Endothelial cell (in vitro differentiated cells): ENCODE results near the gene SHROOM2. TPM values are rescaled to one million over a fixed set of nuclear protein-coding genes. Genes with fewer than 3 reads are reported as not detected.

ENCODE experiments used
- DNase-seq: peaks from one replicate; pipeline ENCODE4 v3.0.0; 2021; ENCODE audit warnings: low spot score
- H3K27ac Mint-ChIP-seq: one replicate; pipeline ENCODE4 v1.8.0; 2021; ENCODE audit warnings: mixed read lengths, inconsistent platforms; ENCODE audit not compliant: unreplicated experiment
- H3K27me3 Mint-ChIP-seq: one replicate; pipeline ENCODE4 v1.8.0; 2021; ENCODE audit warnings: mild to moderate bottlenecking, moderate library complexity, mixed read lengths, inconsistent platforms; ENCODE audit not compliant: unreplicated experiment
- H3K36me3 Mint-ChIP-seq: one replicate; pipeline ENCODE4 v1.8.0; 2021; ENCODE audit warnings: mild to moderate bottlenecking, low read depth, mixed read lengths, inconsistent platforms; ENCODE audit not compliant: unreplicated experiment
- H3K4me1 Mint-ChIP-seq: one replicate; pipeline ENCODE4 v1.8.0; 2021; ENCODE audit warnings: mild to moderate bottlenecking, mixed read lengths, inconsistent platforms; ENCODE audit not compliant: unreplicated experiment
- H3K4me3 Mint-ChIP-seq: one replicate; pipeline ENCODE4 v1.8.0; 2021; ENCODE audit warnings: mild to moderate bottlenecking, mixed read lengths, inconsistent platforms; ENCODE audit not compliant: unreplicated experiment
- H3K9me3 Mint-ChIP-seq: one replicate; pipeline ENCODE4 v1.8.0; 2021; ENCODE audit warnings: mixed read lengths, inconsistent platforms; ENCODE audit not compliant: unreplicated experiment
- total RNA-seq: library from RNA; stranded (reverse); fragmentation: NEBNext Ultra II Directional; extraction: Animal tissue kit (Norgen Biotek cat#: 25700); gene quantifications from one replicate; pipeline ENCODE4 v1.2.1, GENCODE V29; 2021; ENCODE audit not compliant: unreplicated experiment
- TF ChIP-seq, protein P1 (sequence below): fragments of 200-600 bp; sonication (generic); IDR thresholded peaks from one replicate; pipeline ENCODE4 v1.5.0; 2021; ENCODE audit warnings: antibody characterized with exemption; ENCODE audit not compliant: unreplicated experiment

SHROOM2 gene
- total RNA-seq, 1 donor from 2014 or later = 22.3 TPM

DNA sequence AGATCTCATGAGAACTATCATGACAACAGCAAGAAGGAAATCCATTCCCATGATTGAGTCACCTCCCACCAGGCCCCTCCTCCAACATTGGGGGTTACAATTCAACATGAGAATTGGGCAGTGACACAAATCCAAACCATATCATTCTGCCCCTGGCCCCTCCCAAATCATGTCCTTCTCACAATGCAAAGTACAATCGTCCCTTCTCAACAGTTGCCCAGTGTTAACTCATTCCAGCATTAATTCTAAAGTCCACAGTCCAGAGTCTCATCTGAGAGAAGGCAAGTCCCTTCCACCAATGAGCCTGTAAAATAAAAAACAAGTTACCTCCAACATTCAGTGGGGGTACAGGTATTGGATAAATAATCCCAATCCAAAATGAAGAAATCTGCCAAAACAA is 166.1 kb downstream of the SHROOM2 start:
- Mint-ChIP-seq H3K9me3 (no peaks in the 10 kb centered on the region), H3K4me1 (peaks cover 3% of the 10 kb centered on the region), H3K36me3 (peaks cover 15% of the 10 kb centered on the region), H3K4me3 (no peak overlapping the region), H3K27me3 (no peaks in the 10 kb centered on the region), H3K27ac (no peak overlapping the region)
- DNase-seq = no peak
- TF ChIP-seq, protein P1, sequence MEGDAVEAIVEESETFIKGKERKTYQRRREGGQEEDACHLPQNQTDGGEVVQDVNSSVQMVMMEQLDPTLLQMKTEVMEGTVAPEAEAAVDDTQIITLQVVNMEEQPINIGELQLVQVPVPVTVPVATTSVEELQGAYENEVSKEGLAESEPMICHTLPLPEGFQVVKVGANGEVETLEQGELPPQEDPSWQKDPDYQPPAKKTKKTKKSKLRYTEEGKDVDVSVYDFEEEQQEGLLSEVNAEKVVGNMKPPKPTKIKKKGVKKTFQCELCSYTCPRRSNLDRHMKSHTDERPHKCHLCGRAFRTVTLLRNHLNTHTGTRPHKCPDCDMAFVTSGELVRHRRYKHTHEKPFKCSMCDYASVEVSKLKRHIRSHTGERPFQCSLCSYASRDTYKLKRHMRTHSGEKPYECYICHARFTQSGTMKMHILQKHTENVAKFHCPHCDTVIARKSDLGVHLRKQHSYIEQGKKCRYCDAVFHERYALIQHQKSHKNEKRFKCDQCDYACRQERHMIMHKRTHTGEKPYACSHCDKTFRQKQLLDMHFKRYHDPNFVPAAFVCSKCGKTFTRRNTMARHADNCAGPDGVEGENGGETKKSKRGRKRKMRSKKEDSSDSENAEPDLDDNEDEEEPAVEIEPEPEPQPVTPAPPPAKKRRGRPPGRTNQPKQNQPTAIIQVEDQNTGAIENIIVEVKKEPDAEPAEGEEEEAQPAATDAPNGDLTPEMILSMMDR = no peak

DNA sequence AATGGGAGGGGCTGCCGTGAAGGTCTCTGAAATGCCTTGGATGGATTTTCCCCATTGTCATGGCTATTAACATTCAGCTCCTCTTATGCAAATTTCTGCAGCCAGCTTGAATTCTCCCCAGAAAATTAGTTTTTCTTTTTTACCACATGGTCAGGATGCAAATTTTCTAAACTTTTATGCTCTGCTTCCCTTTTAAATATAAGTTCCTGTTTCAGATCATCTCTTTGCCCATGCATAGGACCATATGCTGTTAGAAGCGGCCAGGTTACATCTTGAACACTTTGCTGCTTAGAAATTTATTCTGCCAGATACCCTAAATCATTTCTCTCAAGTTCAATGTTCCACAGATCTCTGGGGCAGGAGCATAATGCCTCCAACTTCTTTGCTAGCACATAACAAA is 167.2 kb downstream of the SHROOM2 start:
- Mint-ChIP-seq H3K36me3 (peaks cover 11% of the 10 kb centered on the region), H3K27ac (no peak overlapping the region), H3K4me3 (no peak overlapping the region), H3K27me3 (no peaks in the 10 kb centered on the region), H3K9me3 (no peaks in the 10 kb centered on the region), H3K4me1 (peaks cover 3% of the 10 kb centered on the region)
- TF ChIP-seq, protein P1 = no peak
- no peak for DNase-seq

DNA sequence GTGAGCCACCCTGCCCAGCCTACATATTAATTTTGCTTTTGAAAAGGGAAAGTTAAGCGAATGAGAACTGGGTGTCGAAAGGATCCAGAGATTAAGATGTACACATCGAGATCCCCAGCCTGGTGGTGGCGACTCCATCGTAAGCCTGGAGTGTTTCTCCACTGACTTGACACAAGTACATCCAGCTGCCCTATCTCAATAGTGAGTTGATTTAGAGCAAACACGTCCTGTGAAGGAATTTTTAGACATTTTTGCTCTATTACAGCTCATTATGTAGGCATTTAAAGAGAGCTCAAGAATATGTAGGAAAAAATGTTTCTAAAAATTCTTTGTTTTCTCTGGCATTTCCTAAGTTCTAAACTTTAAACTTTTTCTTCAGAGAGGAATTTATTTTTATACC is 169.3 kb downstream of the SHROOM2 start:
- Mint-ChIP-seq H3K27ac (no peak overlapping the region), H3K4me3 (no peak overlapping the region), H3K27me3 (no peaks in the 10 kb centered on the region), H3K36me3 (peaks cover 11% of the 10 kb centered on the region), H3K4me1 (peaks cover 3% of the 10 kb centered on the region), H3K9me3 (no peaks in the 10 kb centered on the region)
- TF ChIP-seq, protein P1 = no peak
- DNase-seq = no peak

DNA sequence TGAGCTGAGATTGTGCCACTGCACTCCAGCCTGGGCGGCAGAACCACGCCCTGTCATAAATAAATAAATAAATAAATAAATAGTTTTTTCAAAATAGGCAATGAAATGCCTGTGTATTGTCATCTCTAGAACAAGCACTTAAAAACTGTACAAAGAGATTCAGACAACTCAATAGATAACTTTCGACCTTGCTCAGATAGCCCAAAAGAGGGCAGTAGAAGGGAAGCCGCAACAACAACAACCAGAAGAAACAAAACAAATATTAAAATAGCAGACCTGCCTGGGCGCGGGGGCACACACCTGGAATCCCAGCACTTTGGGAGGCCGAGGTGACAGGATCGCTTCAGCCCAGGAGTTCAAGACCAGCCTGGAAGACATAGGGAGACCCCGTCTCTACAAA is 171.5 kb downstream of the SHROOM2 start:
- Mint-ChIP-seq H3K4me3 (no peak overlapping the region), H3K36me3 (peaks cover 2% of the 10 kb centered on the region), H3K27ac (no peak overlapping the region), H3K27me3 (no peaks in the 10 kb centered on the region), H3K4me1 (peaks cover 3% of the 10 kb centered on the region), H3K9me3 (no peaks in the 10 kb centered on the region)
- TF ChIP-seq, protein P1 = no peak
- no peak for DNase-seq

DNA sequence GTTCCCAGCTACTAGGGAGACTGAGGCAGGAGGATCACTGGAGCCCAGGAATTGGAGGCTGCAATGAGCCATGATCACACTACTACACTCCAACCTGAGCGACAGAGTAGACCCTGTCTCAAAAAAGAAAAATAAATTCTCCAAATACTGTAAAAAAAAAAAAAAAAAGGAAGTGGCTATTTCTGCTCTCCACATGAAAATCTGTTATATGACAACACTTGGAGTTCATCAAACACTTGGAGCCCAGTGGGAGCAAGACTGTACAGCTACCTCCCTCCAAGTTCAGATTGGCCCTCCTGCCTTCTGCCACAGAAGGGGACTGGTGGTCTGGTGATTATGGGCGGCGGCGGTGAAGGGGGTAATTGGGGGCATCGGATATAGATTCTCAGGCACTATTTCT is 172.0 kb downstream of the SHROOM2 start:
- no peaks in the 10 kb centered on the region for H3K9me3 Mint-ChIP-seq
- TF ChIP-seq, protein P1 = no peak
- no peak overlapping the region for H3K27ac Mint-ChIP-seq
- DNase-seq = no peak
- peaks cover 2% of the 10 kb centered on the region for H3K36me3 Mint-ChIP-seq
- H3K4me3 Mint-ChIP-seq = no peak overlapping the region
- peaks cover 3% of the 10 kb centered on the region for H3K4me1 Mint-ChIP-seq
- no peaks in the 10 kb centered on the region for H3K27me3 Mint-ChIP-seq
